Measurements from ENCODE around the gene ODAPH.
"Not testable (repeated sequence)": the region's sequence is repeated elsewhere in the genome, so short reads cannot be mapped to it uniquely, and the experiment has no call there.

- TF ChIP-seq POLR2A, CTCF (IDR thresholded peaks at IDR 0.05): not testable (repeated sequence)
Measured at GRCh38 chr4:75533926-75534325, 21.9 kb upstream of the ODAPH start.
